GM19452 (cell line): Measurements from ENCODE around the gene CACNA1S.

Experiments used
- ATAC-seq: cut with Tn5 transposase; IDR thresholded peaks from one replicate; pipeline ENCODE4 v1.9.1; 2021; ENCODE audit not compliant: unreplicated experiment

The CACNA1S gene

GRCh38 chr1:201016211-201016651 is 96.0 kb downstream of the CACNA1S start:
- no peak for ATAC-seq

- no peak for ATAC-seq
These were observed 96.6 kb downstream of the CACNA1S start for GRCh38 chr1:201015551-201016091.

- no peak for ATAC-seq
These were observed 97.4 kb downstream of the CACNA1S start for GRCh38 chr1:201014816-201015200.

GRCh38 chr1:201013991-201014815 is 98.0 kb downstream of the CACNA1S start:
- no peak for ATAC-seq

- no peak for ATAC-seq
These were observed 99.2 kb downstream of the CACNA1S start for GRCh38 chr1:201013031-201013485.

GRCh38 chr1:201011616-201012015 is 100.6 kb downstream of the CACNA1S start:
- no peak for ATAC-seq

GRCh38 chr1:201009962-201010645 is 102.1 kb downstream of the CACNA1S start:
- no peak for ATAC-seq

- no peak for ATAC-seq
These were observed 103.4 kb downstream of the CACNA1S start for GRCh38 chr1:201008666-201009360.

GRCh38 chr1:201007481-201007880 is 104.7 kb downstream of the CACNA1S start:
- no peak for ATAC-seq

- no peak for ATAC-seq
These were observed 105.8 kb downstream of the CACNA1S start for GRCh38 chr1:201006450-201006849.

- no peak for ATAC-seq
These were observed 107.5 kb downstream of the CACNA1S start for GRCh38 chr1:201004732-201005131.

GRCh38 chr1:201004154-201004553 is 108.1 kb downstream of the CACNA1S start:
- ATAC-seq, result no peak

- no peak for ATAC-seq
These were observed 109.7 kb downstream of the CACNA1S start for GRCh38 chr1:201002510-201002909.

- ATAC-seq, result no peak
These were observed 110.3 kb downstream of the CACNA1S start for GRCh38 chr1:201001962-201002361.

GRCh38 chr1:201000391-201000790 is 111.8 kb downstream of the CACNA1S start:
- ATAC-seq, result no peak

- no peak for ATAC-seq
These were observed 112.6 kb downstream of the CACNA1S start for GRCh38 chr1:200999667-201000066.

- ATAC-seq, result no peak
These were observed 113.9 kb downstream of the CACNA1S start for GRCh38 chr1:200998323-200998722.

- ATAC-seq, result no peak
These were observed 119.7 kb downstream of the CACNA1S start for GRCh38 chr1:200992382-200993048.

GRCh38 chr1:200991097-200991614 is 121.1 kb downstream of the CACNA1S start:
- ATAC-seq, result no peak

GRCh38 chr1:200990114-200990513 is 122.1 kb downstream of the CACNA1S start:
- no peak for ATAC-seq
